ENCODE measurements around the gene CHST15. TPM values are rescaled to one million over a fixed set of nuclear protein-coding genes. Genes with fewer than 3 reads are reported as not detected.

Gene CHST15
- total and polyA plus RNA-seq, 2 of the 13 experiments (the other 11 are each of a cell fraction or from before 2014, with no cell fraction given): 1.4 to 94.7 TPM

GRCh38 chr10:124010563-124011131 is 82.8 kb downstream of the CHST15 start (continued):
- TF ChIP-seq ZNF687 (CRISPR knock-in tag; IDR thresholded peaks at IDR 0.05): 0 out of 2 replicates have a peak, but pooled peaks have one; percentile 27

GRCh38 chr10:124010024-124010423 is 83.4 kb downstream of the CHST15 start:
- in situ Hi-C loops (cut with HindIII; ENCODE audit: extremely low pct_ligation_motif_present, low pct_unique_long_range_greater_than_20kb): no loop called here

More at GRCh38 chr10:124010024-124010423, 83.4 kb downstream of the CHST15 start:
- ATAC-seq (no peak), FAIRE-seq (no peak), DNase-seq (ENCODE audit: low spot score) (no peak)
- H3K36me3 ChIP-seq (replicated peaks in 1 of 2; ENCODE audit: control insufficient read depth in 1 of 2, insufficient read depth in 2 of 2, low read length in 2 of 2): peaks cover 31 to 78% of the 10 kb centered on the region in 2 experiments
- H3K9ac ChIP-seq (ENCODE audit: insufficient read depth, low read depth, low read length): no peak overlapping the region
- POLR2A ChIA-PET: no interaction called here
- H3K4me1 ChIP-seq (ENCODE audit: insufficient read depth, low read length): peaks cover 24% of the 10 kb centered on the region
- no TSS peak for BruUV-seq (replicated peaks)
- intact Hi-C loops (cut with micrococcal nuclease; ENCODE audit: unreplicated experiment): no loop called here
- H4K20me1 ChIP-seq (ENCODE audit: insufficient read depth, low read length): peaks cover 10% of the 10 kb centered on the region
- TF ChIP-seq ZBTB10 (CRISPR knock-in tag; IDR thresholded peaks at IDR 0.05; ENCODE audit: borderline replicate concordance) (no peak), FOXA1 (IDR thresholded peaks at IDR 0.05) (no peak), FOXA1 (CRISPR knock-in tag; IDR thresholded peaks at IDR 0.05) (no peak)
- 96% methylated on average over 20 of the region's 20 CpGs for WGBS (ENCODE audit: low lambda C conversion rate)
- peaks cover 13% of the 10 kb centered on the region for H3K9me3 ChIP-seq (ENCODE audit: low read length)
- H3K27ac ChIP-seq (ENCODE audit: extremely low read length, insufficient read depth, low read length): no peak overlapping the region
- H3K4me2 ChIP-seq (ENCODE audit: low read depth, low read length): no peak overlapping the region
- CTCF ChIA-PET (ENCODE audit: low intra/inter-chr PET ratio, low total read pairs): no interaction called here
- H2AFZ ChIP-seq (ENCODE audit: low read length): no peak overlapping the region
- no peaks in the 10 kb centered on the region for H3K27me3 ChIP-seq (ENCODE audit: control insufficient read depth in 1 of 2, insufficient read depth in 2 of 2, low read length in 2 of 2)
- no peak overlapping the region for H3K4me3 ChIP-seq (replicated peaks in 1 of 3; ENCODE audit: insufficient read depth in 1 of 3, low read depth in 2 of 3, low read length in 3 of 3)
- H3K79me2 ChIP-seq (ENCODE audit: insufficient read depth, low read length): no peaks in the 10 kb centered on the region

Data from HepG2 (cell line).